Muscle layer of duodenum (tissue), 2 donors: ENCODE results near the gene ELN.
A peak's percentile ranks its signal among the peaks of the same experiment; 100 is the strongest.

Source experiments
- H3K27ac ChIP-seq: one replicate; pipeline ENCODE4 v1.7.0; 2013; ENCODE audit warnings: mild to moderate bottlenecking, low read length
- H3K27me3 ChIP-seq: one replicate; pipeline ENCODE4 v1.7.0; 2013; ENCODE audit warnings: low read depth, mild to moderate bottlenecking, control low read depth, low read length
- H3K36me3 ChIP-seq, 2 donors: one replicate each; pipeline ENCODE4 v1.7.0; 2013; ENCODE audit warnings: low read length in 2 of 2, control low read depth in 1 of 2, mild to moderate bottlenecking in 1 of 2; ENCODE audit not compliant: insufficient read depth in 2 of 2, control insufficient read depth in 1 of 2
- H3K4me1 ChIP-seq, 2 donors: one replicate each; pipeline ENCODE4 v1.7.0; 2013; ENCODE audit warnings: low read length in 2 of 2, mild to moderate bottlenecking in 2 of 2, control low read depth in 1 of 2, moderate library complexity in 1 of 2; ENCODE audit not compliant: insufficient read depth in 2 of 2, control insufficient read depth in 1 of 2
- H3K4me3 ChIP-seq, 2 donors: one replicate each; pipeline ENCODE4 v1.7.0; 2013; ENCODE audit warnings: low read length in 2 of 2, low read depth in 1 of 2, mild to moderate bottlenecking in 1 of 2
- H3K9me3 ChIP-seq, 2 donors: one replicate each; pipeline ENCODE4 v1.7.0; 2013; ENCODE audit warnings: low read length in 2 of 2, control low read depth in 1 of 2, mild to moderate bottlenecking in 1 of 2; ENCODE audit not compliant: control insufficient read depth in 1 of 2
- donor health status: healthy.

The ELN gene

DNA sequence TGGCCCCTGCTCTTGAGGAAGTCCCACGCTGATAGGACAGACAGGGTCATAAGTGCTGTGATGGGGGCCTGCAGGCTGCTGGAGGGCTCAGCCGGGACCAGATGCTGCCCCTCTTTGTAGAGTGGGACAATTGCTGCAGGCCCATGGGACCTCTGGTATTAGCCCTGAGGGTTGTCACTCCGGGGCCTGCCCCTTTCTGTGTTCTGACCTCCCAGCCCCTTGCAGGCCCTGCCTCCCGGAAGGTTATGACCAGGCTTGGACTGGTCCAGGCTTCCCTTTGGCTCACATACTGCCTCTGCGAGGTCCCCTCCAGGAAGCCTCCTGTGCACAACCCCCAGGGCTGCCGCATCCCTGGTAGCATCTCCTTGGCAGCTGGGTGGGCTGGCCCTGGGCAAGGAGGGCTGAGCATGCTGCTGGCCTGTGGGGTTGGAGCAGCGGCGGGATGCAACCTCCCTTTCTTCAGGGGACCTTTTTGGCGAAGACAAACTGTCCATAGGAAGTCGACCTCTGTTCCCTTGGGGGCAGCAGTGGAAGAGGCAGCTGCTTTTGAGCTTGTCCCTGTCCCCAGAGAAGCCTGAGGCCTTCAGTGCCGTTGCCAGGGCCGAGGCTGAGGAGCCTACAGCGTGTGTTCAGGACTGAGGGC lies 64.5 kb downstream of the ELN start:
- peaks cover 0 to 4% of the 10 kb centered on the region in 2 donors for H3K36me3 ChIP-seq
- peaks cover 0 to 29% of the 10 kb centered on the region in 2 donors for H3K4me1 ChIP-seq
- peak overlapping the region; percentile 31 for H3K27ac ChIP-seq
- H3K27me3 ChIP-seq = no peaks in the 10 kb centered on the region
- no peaks in the 10 kb centered on the region for H3K9me3 ChIP-seq
- H3K4me3 ChIP-seq = no peak overlapping the region

- Histone ChIP-seq H3K4me1 (peaks cover 0 to 29% of the 10 kb centered on the region in 2 donors), H3K27ac (peak overlapping the region; percentile 31), H3K4me3 (peak overlapping the region in 1 of 2 donors; percentile 86), H3K9me3 (no peaks in the 10 kb centered on the region), H3K36me3 (peaks cover 0 to 10% of the 10 kb centered on the region in 2 donors), H3K27me3 (no peaks in the 10 kb centered on the region)
Observed at GRCh38 chr7:74092964-74093471, 65.0 kb downstream of the ELN start.

GRCh38 chr7:74093671-74094223 lies 65.8 kb downstream of the ELN start:
- H3K4me3 ChIP-seq = peak overlapping the region in 1 of 2 donors; percentile 86
- no peaks in the 10 kb centered on the region for H3K9me3 ChIP-seq
- H3K27me3 ChIP-seq = no peaks in the 10 kb centered on the region
- no peak overlapping the region for H3K27ac ChIP-seq
- peaks cover 0 to 13% of the 10 kb centered on the region in 2 donors for H3K36me3 ChIP-seq
- H3K4me1 ChIP-seq = peaks cover 0 to 29% of the 10 kb centered on the region in 2 donors

GRCh38 chr7:74094224-74095101 lies 66.5 kb downstream of the ELN start:
- Histone ChIP-seq H3K4me3 (peak overlapping the region; percentile 56 to 86), H3K27me3 (no peaks in the 10 kb centered on the region), H3K36me3 (peaks cover 0 to 17% of the 10 kb centered on the region in 2 donors), H3K27ac (peak overlapping the region; percentile 27), H3K4me1 (peaks cover 0 to 29% of the 10 kb centered on the region in 2 donors), H3K9me3 (no peaks in the 10 kb centered on the region)

- peaks cover 0 to 17% of the 10 kb centered on the region in 2 donors for H3K36me3 ChIP-seq
- H3K4me1 ChIP-seq = peaks cover 0 to 29% of the 10 kb centered on the region in 2 donors
- H3K4me3 ChIP-seq = peak overlapping the region; percentile 56 to 86
- H3K27me3 ChIP-seq = no peaks in the 10 kb centered on the region
- no peaks in the 10 kb centered on the region for H3K9me3 ChIP-seq
- H3K27ac ChIP-seq = peak overlapping the region; percentile 27
Observed at GRCh38 chr7:74095135-74095534, 67.2 kb downstream of the ELN start.

DNA sequence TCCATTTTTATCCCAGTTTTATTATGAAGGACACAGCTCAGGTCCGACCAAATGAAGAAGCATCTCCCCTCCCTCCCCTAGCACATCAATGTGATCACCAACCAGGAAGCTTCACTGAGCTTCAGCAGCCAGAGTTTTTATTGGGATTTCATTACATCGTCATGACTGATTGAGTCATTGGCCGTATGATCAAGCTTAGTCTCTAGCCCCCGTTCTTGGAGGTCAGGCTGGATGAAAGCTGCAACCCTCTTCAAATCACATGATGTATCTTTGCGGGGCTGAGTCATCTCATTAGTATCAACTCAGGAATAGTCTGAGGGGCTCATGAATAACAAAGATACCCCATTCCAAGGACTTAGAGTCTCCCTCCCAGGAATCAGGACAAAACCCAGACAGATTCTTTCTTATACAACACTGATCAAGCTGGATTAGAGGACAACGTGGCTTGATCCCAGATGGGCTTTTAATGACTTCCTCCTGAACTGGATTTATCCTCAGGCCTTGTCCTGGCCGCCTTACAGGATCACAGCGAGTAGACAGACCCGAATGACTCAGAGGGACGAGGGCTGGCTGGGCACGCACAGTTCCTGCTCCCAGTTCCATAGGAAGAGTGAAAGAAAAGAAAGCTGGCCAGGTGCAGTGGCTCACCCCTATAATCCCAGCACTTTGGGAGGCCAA lies 70.1 kb downstream of the ELN start:
- Histone ChIP-seq H3K9me3 (no peaks in the 10 kb centered on the region), H3K4me1 (peaks cover 0 to 21% of the 10 kb centered on the region in 2 donors), H3K27me3 (no peaks in the 10 kb centered on the region), H3K36me3 (peaks cover 0 to 20% of the 10 kb centered on the region in 2 donors), H3K4me3 (no peak overlapping the region), H3K27ac (no peak overlapping the region)

DNA sequence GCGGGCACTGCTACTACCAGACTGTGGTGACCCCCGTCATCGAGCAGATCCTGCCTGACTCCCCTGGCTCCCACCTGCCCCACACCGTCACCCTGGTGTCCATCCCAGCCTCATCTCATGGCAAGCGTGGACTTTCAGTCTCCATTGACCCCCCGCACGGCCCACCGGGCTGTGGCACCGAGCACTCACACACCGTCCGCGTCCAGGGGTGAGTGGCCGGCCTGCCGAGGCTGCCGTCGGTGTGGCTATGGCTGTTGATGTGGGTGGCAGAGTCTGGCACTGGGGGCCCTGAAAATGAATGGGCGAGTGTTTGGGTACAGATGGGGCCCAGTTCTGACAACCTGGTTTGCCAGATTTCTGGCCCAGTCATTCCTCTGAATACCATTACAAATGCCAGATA lies 71.1 kb downstream of the ELN start:
- no peaks in the 10 kb centered on the region for H3K9me3 ChIP-seq
- no peak overlapping the region for H3K27ac ChIP-seq
- peaks cover 0 to 11% of the 10 kb centered on the region in 2 donors for H3K4me1 ChIP-seq
- no peaks in the 10 kb centered on the region for H3K27me3 ChIP-seq
- H3K36me3 ChIP-seq = peaks cover 0 to 20% of the 10 kb centered on the region in 2 donors
- no peak overlapping the region for H3K4me3 ChIP-seq

- Histone ChIP-seq H3K27ac (no peak overlapping the region), H3K36me3 (peaks cover 0 to 27% of the 10 kb centered on the region in 2 donors), H3K27me3 (no peaks in the 10 kb centered on the region), H3K9me3 (no peaks in the 10 kb centered on the region), H3K4me1 (no peaks in the 10 kb centered on the region), H3K4me3 (no peak overlapping the region)
Observed at GRCh38 chr7:74101061-74101681, 73.2 kb downstream of the ELN start.

DNA sequence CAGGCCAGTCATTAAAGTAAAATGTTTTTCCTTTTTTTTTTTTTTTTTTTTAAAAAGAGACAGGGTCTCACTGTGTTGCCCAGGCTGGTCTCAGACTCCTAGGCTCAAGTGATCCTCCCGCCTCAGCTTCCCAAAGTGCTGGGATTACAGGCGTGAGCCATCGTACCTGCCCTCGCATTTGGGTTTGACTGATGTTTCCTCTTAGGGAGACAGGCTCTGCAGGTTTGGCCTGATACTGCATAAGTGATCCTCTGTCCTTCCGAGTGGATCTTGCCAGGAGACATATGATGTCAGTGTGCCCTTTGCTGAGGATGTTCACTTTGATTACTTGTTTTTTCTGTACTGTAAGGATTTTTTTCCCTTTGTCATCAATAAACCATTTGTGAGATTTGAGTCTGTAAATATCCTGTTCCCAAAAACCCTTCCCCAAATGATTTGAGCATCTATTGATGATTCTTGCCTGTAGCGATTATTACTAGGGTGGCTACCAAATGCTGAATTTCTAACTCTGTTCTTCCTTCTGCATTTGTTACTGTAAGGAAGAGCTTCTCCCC lies 75.3 kb downstream of the ELN start:
- Histone ChIP-seq H3K4me3 (no peak overlapping the region), H3K27ac (no peak overlapping the region), H3K36me3 (peaks cover 0 to 32% of the 10 kb centered on the region in 2 donors), H3K9me3 (no peaks in the 10 kb centered on the region), H3K27me3 (no peaks in the 10 kb centered on the region), H3K4me1 (no peaks in the 10 kb centered on the region)

- Histone ChIP-seq H3K27ac (no peak overlapping the region), H3K4me3 (no peak overlapping the region), H3K4me1 (no peaks in the 10 kb centered on the region), H3K36me3 (peaks cover 6 to 41% of the 10 kb centered on the region in 2 donors), H3K9me3 (no peaks in the 10 kb centered on the region), H3K27me3 (no peaks in the 10 kb centered on the region)
Observed at GRCh38 chr7:74104702-74105101, 76.7 kb downstream of the ELN start.
